Measurements from ENCODE around the gene POLDIP3.
A peak's percentile ranks its signal among the peaks of the same experiment; 100 is the strongest.

POLDIP3 gene

GRCh38 chr22:42642806-42643633 lies 28.3 kb upstream of the POLDIP3 start:
- DNase-seq (ENCODE audit: low read depth in 1 of 2, low spot score in 1 of 2), result no peak

- no peak for DNase-seq (ENCODE audit: low read depth in 1 of 2, low spot score in 1 of 2)
These were observed 27.2 kb upstream of the POLDIP3 start for GRCh38 chr22:42641801-42642413.

- DNase-seq (ENCODE audit: low read depth in 1 of 2, low spot score in 1 of 2), result no peak
These were observed 25.0 kb upstream of the POLDIP3 start for GRCh38 chr22:42639541-42640241.

GRCh38 chr22:42637555-42637954 lies 22.9 kb upstream of the POLDIP3 start:
- DNase-seq (ENCODE audit: low read depth in 1 of 2, low spot score in 1 of 2), result no peak

GRCh38 chr22:42636506-42636905 lies 21.8 kb upstream of the POLDIP3 start:
- no peak for DNase-seq (ENCODE audit: low read depth in 1 of 2, low spot score in 1 of 2)

GRCh38 chr22:42635531-42635930 lies 20.8 kb upstream of the POLDIP3 start:
- DNase-seq (ENCODE audit: low read depth in 1 of 2, low spot score in 1 of 2), result no peak

GRCh38 chr22:42633013-42633412 lies 18.3 kb upstream of the POLDIP3 start:
- DNase-seq (ENCODE audit: low read depth in 1 of 2, low spot score in 1 of 2), result no peak

- no peak for DNase-seq (ENCODE audit: low read depth in 1 of 2, low spot score in 1 of 2)
These were observed 17.4 kb upstream of the POLDIP3 start for GRCh38 chr22:42632096-42632495.

GRCh38 chr22:42630901-42631602 lies 16.4 kb upstream of the POLDIP3 start:
- no peak for DNase-seq (ENCODE audit: low read depth in 1 of 2, low spot score in 1 of 2)

- DNase-seq (ENCODE audit: low read depth in 1 of 2, low spot score in 1 of 2), result no peak
These were observed 15.5 kb upstream of the POLDIP3 start for GRCh38 chr22:42630211-42630610.

GRCh38 chr22:42627981-42628380 lies 13.3 kb upstream of the POLDIP3 start:
- no peak for DNase-seq (ENCODE audit: low read depth in 1 of 2, low spot score in 1 of 2)

GRCh38 chr22:42626951-42627625 lies 12.4 kb upstream of the POLDIP3 start:
- no peak for DNase-seq (ENCODE audit: low read depth in 1 of 2, low spot score in 1 of 2)

GRCh38 chr22:42626431-42626830 lies 11.7 kb upstream of the POLDIP3 start:
- DNase-seq (ENCODE audit: low read depth in 1 of 2, low spot score in 1 of 2), result no peak

- no peak for DNase-seq (ENCODE audit: low read depth in 1 of 2, low spot score in 1 of 2)
These were observed 10.7 kb upstream of the POLDIP3 start for GRCh38 chr22:42625416-42625815.

- no peak for DNase-seq (ENCODE audit: low read depth in 1 of 2, low spot score in 1 of 2)
These were observed 9.9 kb upstream of the POLDIP3 start for GRCh38 chr22:42624551-42625106.

GRCh38 chr22:42623756-42624441 lies 9.2 kb upstream of the POLDIP3 start:
- DNase-seq (ENCODE audit: low read depth in 1 of 2, low spot score in 1 of 2), result no peak

- DNase-seq (ENCODE audit: low read depth in 1 of 2, low spot score in 1 of 2), result no peak
These were observed 8.6 kb upstream of the POLDIP3 start for GRCh38 chr22:42623301-42623751.

- no peak for DNase-seq (ENCODE audit: low read depth in 1 of 2, low spot score in 1 of 2)
These were observed 7.5 kb upstream of the POLDIP3 start for GRCh38 chr22:42622061-42622710.

- DNase-seq (ENCODE audit: low read depth in 1 of 2, low spot score in 1 of 2), result peak; percentile 14 to 27
These were observed 6.9 kb upstream of the POLDIP3 start for GRCh38 chr22:42621505-42622002.
